ENCODE measurements around the gene MYRIP. TPM values are rescaled to one million over a fixed set of nuclear protein-coding genes. Genes with fewer than 3 reads are reported as not detected.

Gene MYRIP
- total and polyA plus RNA-seq, 2 experiments from 2014 or later, result 1.5 to 1.8 TPM

GRCh38 chr3:40086890-40087883 lies 277.8 kb downstream of the MYRIP start:
- ATAC-seq, result no peak

More at GRCh38 chr3:40086890-40087883, 277.8 kb downstream of the MYRIP start:
- DNase-seq (ENCODE audit: low spot score), result no peak
- Histone ChIP-seq H2AFZ (no peak overlapping the region), H3K79me2 (replicated peaks; ENCODE audit: insufficient read depth) (no peaks in the 10 kb centered on the region), H3K27me3 (ENCODE audit: insufficient read depth) (no peaks in the 10 kb centered on the region), H3K4me1 (ENCODE audit: insufficient read depth) (no peaks in the 10 kb centered on the region), H3K27ac (ENCODE audit: low read depth) (no peak overlapping the region), H3K9me2 (ENCODE audit: insufficient read depth) (no peaks in the 10 kb centered on the region), H3K4me2 (no peak overlapping the region), H3K4me3 (no peak overlapping the region), H3F3A (replicated peaks; ENCODE audit: low read depth) (no peaks in the 10 kb centered on the region), H3K36me3 (ENCODE audit: insufficient read depth) (no peaks in the 10 kb centered on the region), H4K20me1 (replicated peaks; ENCODE audit: insufficient read depth) (no peaks in the 10 kb centered on the region)
- Mint-ChIP-seq H3K4me3 (no peak overlapping the region), H3K36me3 (ENCODE audit: low read depth) (no peaks in the 10 kb centered on the region), H3K27ac (no peak overlapping the region), H3K9me3 (no peaks in the 10 kb centered on the region), H3K4me1 (peaks cover 7% of the 10 kb centered on the region), H3K27me3 (ENCODE audit: insufficient read depth, low read depth, poor library complexity) (peaks cover 8% of the 10 kb centered on the region)
- TF ChIP-seq, protein P1, sequence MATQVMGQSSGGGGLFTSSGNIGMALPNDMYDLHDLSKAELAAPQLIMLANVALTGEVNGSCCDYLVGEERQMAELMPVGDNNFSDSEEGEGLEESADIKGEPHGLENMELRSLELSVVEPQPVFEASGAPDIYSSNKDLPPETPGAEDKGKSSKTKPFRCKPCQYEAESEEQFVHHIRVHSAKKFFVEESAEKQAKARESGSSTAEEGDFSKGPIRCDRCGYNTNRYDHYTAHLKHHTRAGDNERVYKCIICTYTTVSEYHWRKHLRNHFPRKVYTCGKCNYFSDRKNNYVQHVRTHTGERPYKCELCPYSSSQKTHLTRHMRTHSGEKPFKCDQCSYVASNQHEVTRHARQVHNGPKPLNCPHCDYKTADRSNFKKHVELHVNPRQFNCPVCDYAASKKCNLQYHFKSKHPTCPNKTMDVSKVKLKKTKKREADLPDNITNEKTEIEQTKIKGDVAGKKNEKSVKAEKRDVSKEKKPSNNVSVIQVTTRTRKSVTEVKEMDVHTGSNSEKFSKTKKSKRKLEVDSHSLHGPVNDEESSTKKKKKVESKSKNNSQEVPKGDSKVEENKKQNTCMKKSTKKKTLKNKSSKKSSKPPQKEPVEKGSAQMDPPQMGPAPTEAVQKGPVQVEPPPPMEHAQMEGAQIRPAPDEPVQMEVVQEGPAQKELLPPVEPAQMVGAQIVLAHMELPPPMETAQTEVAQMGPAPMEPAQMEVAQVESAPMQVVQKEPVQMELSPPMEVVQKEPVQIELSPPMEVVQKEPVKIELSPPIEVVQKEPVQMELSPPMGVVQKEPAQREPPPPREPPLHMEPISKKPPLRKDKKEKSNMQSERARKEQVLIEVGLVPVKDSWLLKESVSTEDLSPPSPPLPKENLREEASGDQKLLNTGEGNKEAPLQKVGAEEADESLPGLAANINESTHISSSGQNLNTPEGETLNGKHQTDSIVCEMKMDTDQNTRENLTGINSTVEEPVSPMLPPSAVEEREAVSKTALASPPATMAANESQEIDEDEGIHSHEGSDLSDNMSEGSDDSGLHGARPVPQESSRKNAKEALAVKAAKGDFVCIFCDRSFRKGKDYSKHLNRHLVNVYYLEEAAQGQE (IDR thresholded peaks at IDR 0.05; ENCODE audit: unreplicated experiment), result no peak
- TF ChIP-seq EZH2 (IDR thresholded peaks at IDR 0.05; ENCODE audit: low read depth, unreplicated experiment), result no peak
- no peak for TF ChIP-seq CREB1 (CRISPR knock-in tag; IDR thresholded peaks at IDR 0.05; ENCODE audit: low read depth)
- TF ChIP-seq, protein P2, sequence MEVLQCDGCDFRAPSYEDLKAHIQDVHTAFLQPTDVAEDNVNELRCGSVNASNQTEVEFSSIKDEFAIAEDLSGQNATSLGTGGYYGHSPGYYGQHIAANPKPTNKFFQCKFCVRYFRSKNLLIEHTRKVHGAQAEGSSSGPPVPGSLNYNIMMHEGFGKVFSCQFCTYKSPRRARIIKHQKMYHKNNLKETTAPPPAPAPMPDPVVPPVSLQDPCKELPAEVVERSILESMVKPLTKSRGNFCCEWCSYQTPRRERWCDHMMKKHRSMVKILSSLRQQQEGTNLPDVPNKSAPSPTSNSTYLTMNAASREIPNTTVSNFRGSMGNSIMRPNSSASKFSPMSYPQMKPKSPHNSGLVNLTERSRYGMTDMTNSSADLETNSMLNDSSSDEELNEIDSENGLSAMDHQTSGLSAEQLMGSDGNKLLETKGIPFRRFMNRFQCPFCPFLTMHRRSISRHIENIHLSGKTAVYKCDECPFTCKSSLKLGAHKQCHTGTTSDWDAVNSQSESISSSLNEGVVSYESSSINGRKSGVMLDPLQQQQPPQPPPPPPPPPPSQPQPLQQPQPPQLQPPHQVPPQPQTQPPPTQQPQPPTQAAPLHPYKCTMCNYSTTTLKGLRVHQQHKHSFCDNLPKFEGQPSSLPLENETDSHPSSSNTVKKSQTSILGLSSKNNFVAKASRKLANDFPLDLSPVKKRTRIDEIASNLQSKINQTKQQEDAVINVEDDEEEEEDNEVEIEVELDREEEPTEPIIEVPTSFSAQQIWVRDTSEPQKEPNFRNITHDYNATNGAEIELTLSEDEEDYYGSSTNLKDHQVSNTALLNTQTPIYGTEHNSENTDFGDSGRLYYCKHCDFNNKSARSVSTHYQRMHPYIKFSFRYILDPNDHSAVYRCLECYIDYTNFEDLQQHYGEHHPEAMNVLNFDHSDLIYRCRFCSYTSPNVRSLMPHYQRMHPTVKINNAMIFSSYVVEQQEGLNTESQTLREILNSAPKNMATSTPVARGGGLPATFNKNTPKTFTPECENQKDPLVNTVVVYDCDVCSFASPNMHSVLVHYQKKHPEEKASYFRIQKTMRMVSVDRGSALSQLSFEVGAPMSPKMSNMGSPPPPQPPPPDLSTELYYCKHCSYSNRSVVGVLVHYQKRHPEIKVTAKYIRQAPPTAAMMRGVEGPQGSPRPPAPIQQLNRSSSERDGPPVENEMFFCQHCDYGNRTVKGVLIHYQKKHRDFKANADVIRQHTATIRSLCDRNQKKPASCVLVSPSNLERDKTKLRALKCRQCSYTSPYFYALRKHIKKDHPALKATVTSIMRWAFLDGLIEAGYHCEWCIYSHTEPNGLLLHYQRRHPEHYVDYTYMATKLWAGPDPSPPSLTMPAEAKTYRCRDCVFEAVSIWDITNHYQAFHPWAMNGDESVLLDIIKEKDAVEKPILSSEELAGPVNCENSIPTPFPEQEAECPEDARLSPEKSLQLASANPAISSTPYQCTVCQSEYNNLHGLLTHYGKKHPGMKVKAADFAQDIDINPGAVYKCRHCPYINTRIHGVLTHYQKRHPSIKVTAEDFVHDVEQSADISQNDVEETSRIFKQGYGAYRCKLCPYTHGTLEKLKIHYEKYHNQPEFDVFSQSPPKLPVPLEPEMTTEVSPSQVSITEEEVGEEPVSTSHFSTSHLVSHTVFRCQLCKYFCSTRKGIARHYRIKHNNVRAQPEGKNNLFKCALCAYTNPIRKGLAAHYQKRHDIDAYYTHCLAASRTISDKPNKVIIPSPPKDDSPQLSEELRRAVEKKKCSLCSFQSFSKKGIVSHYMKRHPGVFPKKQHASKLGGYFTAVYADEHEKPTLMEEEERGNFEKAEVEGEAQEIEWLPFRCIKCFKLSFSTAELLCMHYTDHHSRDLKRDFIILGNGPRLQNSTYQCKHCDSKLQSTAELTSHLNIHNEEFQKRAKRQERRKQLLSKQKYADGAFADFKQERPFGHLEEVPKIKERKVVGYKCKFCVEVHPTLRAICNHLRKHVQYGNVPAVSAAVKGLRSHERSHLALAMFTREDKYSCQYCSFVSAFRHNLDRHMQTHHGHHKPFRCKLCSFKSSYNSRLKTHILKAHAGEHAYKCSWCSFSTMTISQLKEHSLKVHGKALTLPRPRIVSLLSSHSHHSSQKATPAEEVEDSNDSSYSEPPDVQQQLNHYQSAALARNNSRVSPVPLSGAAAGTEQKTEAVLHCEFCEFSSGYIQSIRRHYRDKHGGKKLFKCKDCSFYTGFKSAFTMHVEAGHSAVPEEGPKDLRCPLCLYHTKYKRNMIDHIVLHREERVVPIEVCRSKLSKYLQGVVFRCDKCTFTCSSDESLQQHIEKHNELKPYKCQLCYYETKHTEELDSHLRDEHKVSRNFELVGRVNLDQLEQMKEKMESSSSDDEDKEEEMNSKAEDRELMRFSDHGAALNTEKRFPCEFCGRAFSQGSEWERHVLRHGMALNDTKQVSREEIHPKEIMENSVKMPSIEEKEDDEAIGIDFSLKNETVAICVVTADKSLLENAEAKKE (CRISPR knock-in tag; IDR thresholded peaks at IDR 0.05), result no peak
- TF ChIP-seq EZH2phosphoT487 (IDR thresholded peaks at IDR 0.05; ENCODE audit: unreplicated experiment), result no peak
- TF ChIP-seq NANOG (IDR thresholded peaks at IDR 0.05; ENCODE audit: borderline replicate concordance), result no peak
- TF ChIP-seq JUNB (IDR thresholded peaks at IDR 0.05; ENCODE audit: unreplicated experiment), result no peak
- no peak for TF ChIP-seq POLR2AphosphoS5 (IDR thresholded peaks at IDR 0.05; ENCODE audit: low read depth)
- TF ChIP-seq, protein P3, sequence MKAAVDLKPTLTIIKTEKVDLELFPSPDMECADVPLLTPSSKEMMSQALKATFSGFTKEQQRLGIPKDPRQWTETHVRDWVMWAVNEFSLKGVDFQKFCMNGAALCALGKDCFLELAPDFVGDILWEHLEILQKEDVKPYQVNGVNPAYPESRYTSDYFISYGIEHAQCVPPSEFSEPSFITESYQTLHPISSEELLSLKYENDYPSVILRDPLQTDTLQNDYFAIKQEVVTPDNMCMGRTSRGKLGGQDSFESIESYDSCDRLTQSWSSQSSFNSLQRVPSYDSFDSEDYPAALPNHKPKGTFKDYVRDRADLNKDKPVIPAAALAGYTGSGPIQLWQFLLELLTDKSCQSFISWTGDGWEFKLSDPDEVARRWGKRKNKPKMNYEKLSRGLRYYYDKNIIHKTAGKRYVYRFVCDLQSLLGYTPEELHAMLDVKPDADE (IDR thresholded peaks at IDR 0.05), result no peak
- no peak for TF ChIP-seq ZNF331 (CRISPR knock-in tag; IDR thresholded peaks at IDR 0.05; ENCODE audit: low read depth)
- TF ChIP-seq ZNF114 (CRISPR knock-in tag; IDR thresholded peaks at IDR 0.05), result no peak
- no peak for TF ChIP-seq STAT1 (IDR thresholded peaks at IDR 0.05; ENCODE audit: unreplicated experiment)
- no peak for TF ChIP-seq CTCF (conservative IDR thresholded peaks at IDR 0.05; ENCODE audit: low read depth in 2 of 2)
